ENCODE results near the gene CAPN8.

Gene CAPN8

GRCh38 chr1:223702735-223703667 lies 37.5 kb upstream of the CAPN8 start:
- no peak for DNase-seq (ENCODE audit: low spot score)

GRCh38 chr1:223700942-223701637 lies 35.6 kb upstream of the CAPN8 start:
- no peak for DNase-seq (ENCODE audit: low spot score)

GRCh38 chr1:223700388-223700918 lies 35.0 kb upstream of the CAPN8 start:
- DNase-seq (ENCODE audit: low spot score): no peak

GRCh38 chr1:223695941-223696340 lies 30.4 kb upstream of the CAPN8 start:
- no peak for DNase-seq (ENCODE audit: low spot score)

GRCh38 chr1:223695014-223695548 lies 29.6 kb upstream of the CAPN8 start:
- DNase-seq (ENCODE audit: low spot score): no peak

- DNase-seq (ENCODE audit: low spot score): no peak
Measured at GRCh38 chr1:223691121-223691520, 25.6 kb upstream of the CAPN8 start.

GRCh38 chr1:223684488-223684792 lies 18.9 kb upstream of the CAPN8 start:
- DNase-seq (ENCODE audit: low spot score): no peak

GRCh38 chr1:223683586-223684487 lies 18.3 kb upstream of the CAPN8 start:
- peak; percentile 70 for DNase-seq (ENCODE audit: low spot score)

- DNase-seq (ENCODE audit: low spot score): no peak
Measured at GRCh38 chr1:223682502-223682901, 17.0 kb upstream of the CAPN8 start.

GRCh38 chr1:223680188-223680587 lies 14.7 kb upstream of the CAPN8 start:
- DNase-seq (ENCODE audit: low spot score): no peak

- no peak for DNase-seq (ENCODE audit: low spot score)
Measured at GRCh38 chr1:223678841-223679240, 13.3 kb upstream of the CAPN8 start.

- DNase-seq (ENCODE audit: low spot score): peak; percentile 13
Measured at GRCh38 chr1:223674119-223674890, 8.8 kb upstream of the CAPN8 start.

- DNase-seq (ENCODE audit: low spot score): peak; percentile 20
Measured at GRCh38 chr1:223670458-223671159, 5.1 kb upstream of the CAPN8 start.

GRCh38 chr1:223669003-223669795 lies 3.7 kb upstream of the CAPN8 start:
- no peak for DNase-seq (ENCODE audit: low spot score)

- DNase-seq (ENCODE audit: low spot score): no peak
Measured at GRCh38 chr1:223667484-223668182, 2.1 kb upstream of the CAPN8 start.

GRCh38 chr1:223664106-223664505 lies 1.4 kb downstream of the CAPN8 start:
- DNase-seq (ENCODE audit: low spot score): no peak

- DNase-seq (ENCODE audit: low spot score): no peak
Measured at GRCh38 chr1:223662943-223663342, 2.6 kb downstream of the CAPN8 start.

GRCh38 chr1:223659711-223660110 lies 5.8 kb downstream of the CAPN8 start:
- DNase-seq (ENCODE audit: low spot score): no peak

- no peak for DNase-seq (ENCODE audit: low spot score)
Measured at GRCh38 chr1:223657978-223658377, 7.5 kb downstream of the CAPN8 start.

All from NAMALWA (cell line).